ENCODE results near the gene KLHL40. TPM values are rescaled to one million over a fixed set of nuclear protein-coding genes. Genes with fewer than 3 reads are reported as not detected.
A peak's percentile ranks its signal among the peaks of the same experiment; 100 is the strongest.

The KLHL40 gene
- polyA plus RNA-seq, 4 donors, result 0.01 to 1.1 (median 0.60) TPM

- Histone ChIP-seq H3K27ac (ENCODE audit: low read depth in 1 of 3, low read length in 2 of 3) (no peak overlapping the region), H3K27me3 (ENCODE audit: control insufficient read depth in 3 of 3, insufficient read depth in 3 of 3, low read length in 3 of 3) (peaks cover 0 to 3% (median 0%) of the 10 kb centered on the region in 3 donors), H3K36me3 (ENCODE audit: control insufficient read depth in 3 of 3, insufficient read depth in 2 of 3, low read depth in 1 of 3, low read length in 3 of 3) (no peaks in the 10 kb centered on the region), H3K4me3 (ENCODE audit: low read depth in 1 of 3, low read length in 3 of 3) (no peak overlapping the region), H3K4me1 (ENCODE audit: control insufficient read depth in 3 of 3, insufficient read depth in 2 of 3, low read depth in 1 of 3, low read length in 2 of 3) (no peaks in the 10 kb centered on the region), H3K9me3 (ENCODE audit: control insufficient read depth in 2 of 2, insufficient read depth in 1 of 2, low read depth in 1 of 2, low read length in 1 of 2) (no peaks in the 10 kb centered on the region)
- 33 to 41% (median 35%) methylated on average over 12 to 15 of the region's 15 CpGs for WGBS, 3 donors
- FAIRE-seq (no peak), DNase-seq (peak; percentile 20 to 65)
Measured at GRCh38 chr3:42701371-42702065, 16.2 kb downstream of the KLHL40 start.

DNA sequence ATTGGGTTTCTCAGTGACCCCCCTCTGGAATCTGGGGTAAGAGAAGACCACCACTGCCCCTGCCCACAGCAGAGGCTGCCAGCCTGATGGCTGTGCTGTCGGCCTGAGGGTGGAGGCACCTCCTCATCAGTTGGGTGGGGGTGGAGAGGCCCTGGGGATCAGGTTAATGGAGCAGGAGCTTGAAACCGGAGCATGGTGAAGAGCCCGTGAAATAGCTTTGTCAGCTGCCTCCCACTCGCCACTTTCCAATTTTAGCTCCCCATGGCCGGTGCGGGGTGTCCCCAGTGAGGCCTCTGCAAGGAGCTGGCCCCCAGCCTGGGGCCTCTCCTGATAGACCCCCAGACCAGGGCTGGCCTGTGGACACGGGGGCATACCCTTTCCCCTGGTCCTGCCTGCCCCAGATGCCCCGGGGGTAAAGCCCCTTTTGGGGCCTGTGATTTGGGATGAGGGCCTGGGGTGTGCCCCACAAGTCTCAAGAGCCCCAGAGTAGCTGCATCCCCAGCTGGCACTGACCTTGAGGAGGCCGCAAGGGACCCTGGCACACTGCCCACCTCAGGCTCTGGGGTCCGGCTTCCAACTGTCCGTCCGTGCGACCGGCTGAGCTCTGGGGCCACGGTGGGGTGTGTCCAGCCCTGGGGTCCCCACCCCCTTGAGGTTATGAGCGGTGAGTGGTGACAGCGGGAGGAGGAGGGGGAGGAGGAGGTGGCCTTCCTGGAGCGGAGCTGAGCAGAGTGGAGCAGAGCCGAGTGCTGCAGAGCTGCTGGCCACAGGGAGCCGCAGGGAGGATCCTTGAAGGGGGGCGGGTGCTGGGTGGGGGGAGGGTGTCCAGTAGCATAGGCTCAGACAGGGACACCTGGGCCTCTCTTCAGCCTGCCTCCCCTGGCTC, 17.0 kb downstream of the KLHL40 start, which contains the start of gene HHATL:
TSS of gene HHATL (minus strand) at position 733 of the 886 bp plus-strand sequence. CDS start 1,972 bp downstream, outside the sequence.
- Histone ChIP-seq H3K27me3 (ENCODE audit: control insufficient read depth in 3 of 3, insufficient read depth in 3 of 3, low read length in 3 of 3) (peaks cover 0 to 3% (median 0%) of the 10 kb centered on the region in 3 donors), H3K4me1 (ENCODE audit: control insufficient read depth in 3 of 3, insufficient read depth in 2 of 3, low read depth in 1 of 3, low read length in 2 of 3) (no peaks in the 10 kb centered on the region), H3K4me3 (ENCODE audit: low read depth in 1 of 3, low read length in 3 of 3) (no peak within 1 kb of the TSS), H3K27ac (ENCODE audit: low read depth in 1 of 3, low read length in 2 of 3) (no peak within 1 kb of the TSS), H3K36me3 (ENCODE audit: control insufficient read depth in 3 of 3, insufficient read depth in 2 of 3, low read depth in 1 of 3, low read length in 3 of 3) (no peaks in the 10 kb centered on the region), H3K9me3 (ENCODE audit: control insufficient read depth in 2 of 2, insufficient read depth in 1 of 2, low read depth in 1 of 2, low read length in 1 of 2) (no peaks in the 10 kb centered on the region)
- no peak for FAIRE-seq
- no peak for DNase-seq
- 64 to 80% (median 73%) methylated on average over 20 to 21 of the region's 21 CpGs for WGBS, 3 donors

DNA sequence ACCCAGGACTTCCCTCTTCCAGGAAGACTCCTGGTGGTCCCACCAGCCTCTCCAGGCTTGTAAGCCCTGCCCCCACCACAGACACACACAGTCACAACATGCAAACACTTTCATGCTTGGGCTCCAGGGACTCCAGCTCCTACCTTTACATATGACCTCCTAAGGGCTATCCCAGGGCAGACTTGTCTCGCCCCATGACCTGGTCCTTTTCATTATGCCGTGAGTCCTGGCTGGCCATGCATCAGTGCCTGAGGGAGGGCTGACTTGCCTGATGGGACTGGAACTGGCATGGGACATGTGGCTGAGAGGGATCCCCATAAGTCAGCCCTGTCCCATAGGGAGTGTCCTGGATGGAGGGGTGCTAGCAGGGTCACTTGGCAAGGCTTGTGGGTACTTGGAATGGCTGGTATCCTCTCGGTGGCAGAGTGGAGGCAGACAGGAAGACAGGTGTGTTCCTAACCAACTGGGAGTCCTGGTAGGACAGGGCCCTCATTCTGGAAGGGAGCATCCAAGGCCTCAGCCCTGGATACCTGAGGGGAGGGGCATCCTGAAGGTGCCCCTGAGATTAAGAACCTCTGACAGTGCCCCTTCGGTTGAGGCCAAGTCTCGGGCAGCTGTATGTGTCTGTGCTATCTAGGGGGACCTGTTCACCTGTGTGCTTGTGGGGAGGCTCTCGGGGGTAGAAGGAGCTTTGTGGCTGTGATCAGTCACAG, 17.8 kb downstream of the KLHL40 start:
- Histone ChIP-seq H3K4me1 (ENCODE audit: control insufficient read depth in 3 of 3, insufficient read depth in 2 of 3, low read depth in 1 of 3, low read length in 2 of 3) (no peaks in the 10 kb centered on the region), H3K36me3 (ENCODE audit: control insufficient read depth in 3 of 3, insufficient read depth in 2 of 3, low read depth in 1 of 3, low read length in 3 of 3) (no peaks in the 10 kb centered on the region), H3K27ac (ENCODE audit: low read depth in 1 of 3, low read length in 2 of 3) (no peak overlapping the region), H3K27me3 (ENCODE audit: control insufficient read depth in 3 of 3, insufficient read depth in 3 of 3, low read length in 3 of 3) (peaks cover 0 to 3% (median 0%) of the 10 kb centered on the region in 3 donors), H3K9me3 (ENCODE audit: control insufficient read depth in 2 of 2, insufficient read depth in 1 of 2, low read depth in 1 of 2, low read length in 1 of 2) (no peaks in the 10 kb centered on the region), H3K4me3 (ENCODE audit: low read depth in 1 of 3, low read length in 3 of 3) (no peak overlapping the region)
- no peak for DNase-seq
- 77 to 84% (median 80%) methylated on average over 6 of the region's 6 CpGs for WGBS, 3 donors
- FAIRE-seq, result no peak

- Histone ChIP-seq H3K36me3 (ENCODE audit: control insufficient read depth in 3 of 3, insufficient read depth in 2 of 3, low read depth in 1 of 3, low read length in 3 of 3) (no peaks in the 10 kb centered on the region), H3K27me3 (ENCODE audit: control insufficient read depth in 3 of 3, insufficient read depth in 3 of 3, low read length in 3 of 3) (peaks cover 0 to 3% (median 0%) of the 10 kb centered on the region in 3 donors), H3K4me1 (ENCODE audit: control insufficient read depth in 3 of 3, insufficient read depth in 2 of 3, low read depth in 1 of 3, low read length in 2 of 3) (no peaks in the 10 kb centered on the region), H3K4me3 (ENCODE audit: low read depth in 1 of 3, low read length in 3 of 3) (no peak overlapping the region), H3K9me3 (ENCODE audit: control insufficient read depth in 2 of 2, insufficient read depth in 1 of 2, low read depth in 1 of 2, low read length in 1 of 2) (no peaks in the 10 kb centered on the region), H3K27ac (ENCODE audit: low read depth in 1 of 3, low read length in 2 of 3) (no peak overlapping the region)
- 69 to 76% (median 73%) methylated on average over 5 of the region's 5 CpGs for WGBS, 3 donors
- FAIRE-seq (no peak), DNase-seq (no peak)
Measured at GRCh38 chr3:42703695-42704025, 18.3 kb downstream of the KLHL40 start.

DNA sequence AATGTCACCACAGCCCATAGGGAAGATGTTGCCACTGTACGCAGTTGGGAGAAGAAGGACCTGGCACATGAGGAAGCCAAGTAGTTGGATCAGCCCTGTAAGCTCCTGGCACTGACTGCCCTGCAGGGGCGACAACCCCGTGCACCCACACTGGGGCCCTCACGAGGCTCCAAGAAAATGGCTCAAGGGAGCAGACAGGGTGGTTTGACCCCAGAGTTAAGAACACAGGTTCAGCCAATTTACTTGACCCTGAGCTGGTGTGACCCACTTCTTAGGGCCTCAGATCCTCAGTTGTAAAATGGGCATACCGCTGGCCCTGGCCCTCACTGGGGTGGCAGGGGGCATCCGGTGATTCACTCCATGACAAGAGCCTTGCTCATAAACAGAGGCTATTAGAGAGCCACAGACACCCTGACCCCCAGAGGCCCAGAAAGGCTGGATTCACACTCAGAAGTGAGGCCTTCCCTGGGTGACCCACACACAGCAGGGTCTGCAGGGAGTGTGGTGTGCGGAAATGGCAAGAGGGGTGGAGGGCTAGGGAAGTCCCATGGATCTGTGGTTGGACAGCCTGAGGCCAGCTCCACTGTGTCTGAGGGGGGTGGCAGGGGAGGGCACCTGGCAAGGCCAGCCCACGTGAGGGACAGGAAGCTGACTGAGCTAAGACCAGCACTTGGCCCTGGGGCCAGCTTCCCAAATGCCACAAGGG, 19.0 kb downstream of the KLHL40 start:
- WGBS, 3 donors, result 82 to 83% (median 83%) methylated on average over 8 of the region's 8 CpGs
- H3K27ac ChIP-seq (ENCODE audit: low read depth in 1 of 3, low read length in 2 of 3), result no peak overlapping the region
- no peaks in the 10 kb centered on the region for H3K4me1 ChIP-seq (ENCODE audit: control insufficient read depth in 3 of 3, insufficient read depth in 2 of 3, low read depth in 1 of 3, low read length in 2 of 3)
- DNase-seq (no peak), FAIRE-seq (no peak)
- peaks cover 0 to 3% (median 0%) of the 10 kb centered on the region in 3 donors for H3K27me3 ChIP-seq (ENCODE audit: control insufficient read depth in 3 of 3, insufficient read depth in 3 of 3, low read length in 3 of 3)
- no peaks in the 10 kb centered on the region for H3K36me3 ChIP-seq (ENCODE audit: control insufficient read depth in 3 of 3, insufficient read depth in 2 of 3, low read depth in 1 of 3, low read length in 3 of 3)
- no peaks in the 10 kb centered on the region for H3K9me3 ChIP-seq (ENCODE audit: control insufficient read depth in 2 of 2, insufficient read depth in 1 of 2, low read depth in 1 of 2, low read length in 1 of 2)
- no peak overlapping the region for H3K4me3 ChIP-seq (ENCODE audit: low read depth in 1 of 3, low read length in 3 of 3)

- H3K27ac ChIP-seq (ENCODE audit: low read depth in 1 of 3, low read length in 2 of 3), result no peak overlapping the region
- DNase-seq (no peak), FAIRE-seq (no peak)
- H3K4me1 ChIP-seq (ENCODE audit: control insufficient read depth in 3 of 3, insufficient read depth in 2 of 3, low read depth in 1 of 3, low read length in 2 of 3), result no peaks in the 10 kb centered on the region
- H3K9me3 ChIP-seq (ENCODE audit: control insufficient read depth in 2 of 2, insufficient read depth in 1 of 2, low read depth in 1 of 2, low read length in 1 of 2), result no peaks in the 10 kb centered on the region
- H3K36me3 ChIP-seq (ENCODE audit: control insufficient read depth in 3 of 3, insufficient read depth in 2 of 3, low read depth in 1 of 3, low read length in 3 of 3), result no peaks in the 10 kb centered on the region
- 62 to 74% (median 62%) methylated on average over 7 of the region's 7 CpGs for WGBS, 3 donors
- peaks cover 0 to 3% (median 0%) of the 10 kb centered on the region in 3 donors for H3K27me3 ChIP-seq (ENCODE audit: control insufficient read depth in 3 of 3, insufficient read depth in 3 of 3, low read length in 3 of 3)
- H3K4me3 ChIP-seq (ENCODE audit: low read depth in 1 of 3, low read length in 3 of 3), result no peak overlapping the region
Measured at GRCh38 chr3:42705058-42705767, 19.9 kb downstream of the KLHL40 start.

- H3K27me3 ChIP-seq (ENCODE audit: control insufficient read depth in 3 of 3, insufficient read depth in 3 of 3, low read length in 3 of 3), result no peaks in the 10 kb centered on the region
- no peaks in the 10 kb centered on the region for H3K4me1 ChIP-seq (ENCODE audit: control insufficient read depth in 3 of 3, insufficient read depth in 2 of 3, low read depth in 1 of 3, low read length in 2 of 3)
- H3K27ac ChIP-seq (ENCODE audit: low read depth in 1 of 3, low read length in 2 of 3), result no peak overlapping the region
- no peak overlapping the region for H3K4me3 ChIP-seq (ENCODE audit: low read depth in 1 of 3, low read length in 3 of 3)
- DNase-seq (no peak), FAIRE-seq (no peak)
- WGBS, 3 donors, result 62 to 76% (median 74%) methylated on average over 8 to 10 of the region's 10 CpGs
- H3K36me3 ChIP-seq (ENCODE audit: control insufficient read depth in 3 of 3, insufficient read depth in 2 of 3, low read depth in 1 of 3, low read length in 3 of 3), result no peaks in the 10 kb centered on the region
- H3K9me3 ChIP-seq (ENCODE audit: control insufficient read depth in 2 of 2, insufficient read depth in 1 of 2, low read depth in 1 of 2, low read length in 1 of 2), result no peaks in the 10 kb centered on the region
Measured at GRCh38 chr3:42705962-42706585, 20.7 kb downstream of the KLHL40 start.

Measured in small intestine (tissue), 7 donors.